GM12864 (cell line): ENCODE measurements around the gene GCAT.

ENCODE experiments used
- DNase-seq: peaks from one replicate; pipeline ENCODE4 v3.0.0-alpha.2; 2011; ENCODE audit warnings: low read depth
- H3K4me3 ChIP-seq: 2 replicates; pipeline ENCODE4 v1.5.1; 2011; ENCODE audit warnings: mild to moderate bottlenecking, low read depth, low read length, control low read depth
- TF ChIP-seq, protein P1 (sequence below): IDR thresholded peaks from 2 replicates; pipeline ENCODE4 v1.5.1; 2011; ENCODE audit warnings: low read depth, mild to moderate bottlenecking, moderate library complexity, low read length, control low read depth, inconsistent platforms; ENCODE audit errors: missing control alignments

GCAT gene

DNA sequence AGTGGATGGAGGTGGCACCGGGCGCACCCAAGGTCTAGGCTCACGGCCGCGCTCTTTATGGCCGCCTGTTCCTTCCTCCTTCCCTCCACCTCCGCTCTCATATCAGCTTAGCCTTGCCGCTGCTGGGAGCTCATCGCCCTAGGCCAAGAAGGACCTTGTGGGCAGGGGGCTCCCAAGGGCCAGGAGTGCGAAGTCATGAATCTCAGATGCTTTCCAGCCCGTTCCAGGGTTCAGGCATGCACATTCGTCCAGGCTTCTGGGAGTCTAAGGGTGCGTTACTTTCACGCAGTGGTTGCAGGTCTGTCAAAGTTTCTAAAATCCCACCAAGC, 11.3 kb downstream of the GCAT start:
- no peak overlapping the region for H3K4me3 ChIP-seq
- no peak for DNase-seq
- TF ChIP-seq, protein P1, sequence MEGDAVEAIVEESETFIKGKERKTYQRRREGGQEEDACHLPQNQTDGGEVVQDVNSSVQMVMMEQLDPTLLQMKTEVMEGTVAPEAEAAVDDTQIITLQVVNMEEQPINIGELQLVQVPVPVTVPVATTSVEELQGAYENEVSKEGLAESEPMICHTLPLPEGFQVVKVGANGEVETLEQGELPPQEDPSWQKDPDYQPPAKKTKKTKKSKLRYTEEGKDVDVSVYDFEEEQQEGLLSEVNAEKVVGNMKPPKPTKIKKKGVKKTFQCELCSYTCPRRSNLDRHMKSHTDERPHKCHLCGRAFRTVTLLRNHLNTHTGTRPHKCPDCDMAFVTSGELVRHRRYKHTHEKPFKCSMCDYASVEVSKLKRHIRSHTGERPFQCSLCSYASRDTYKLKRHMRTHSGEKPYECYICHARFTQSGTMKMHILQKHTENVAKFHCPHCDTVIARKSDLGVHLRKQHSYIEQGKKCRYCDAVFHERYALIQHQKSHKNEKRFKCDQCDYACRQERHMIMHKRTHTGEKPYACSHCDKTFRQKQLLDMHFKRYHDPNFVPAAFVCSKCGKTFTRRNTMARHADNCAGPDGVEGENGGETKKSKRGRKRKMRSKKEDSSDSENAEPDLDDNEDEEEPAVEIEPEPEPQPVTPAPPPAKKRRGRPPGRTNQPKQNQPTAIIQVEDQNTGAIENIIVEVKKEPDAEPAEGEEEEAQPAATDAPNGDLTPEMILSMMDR: no peak

- H3K4me3 ChIP-seq: no peak overlapping the region
- TF ChIP-seq, protein P1: no peak
- DNase-seq: no peak
These were observed 12.6 kb downstream of the GCAT start for GRCh38 chr22:37820350-37820749.

GRCh38 chr22:37822079-37822833, 14.5 kb downstream of the GCAT start:
- TF ChIP-seq, protein P1: no peak
- H3K4me3 ChIP-seq: no peak overlapping the region
- DNase-seq: no peak

DNA sequence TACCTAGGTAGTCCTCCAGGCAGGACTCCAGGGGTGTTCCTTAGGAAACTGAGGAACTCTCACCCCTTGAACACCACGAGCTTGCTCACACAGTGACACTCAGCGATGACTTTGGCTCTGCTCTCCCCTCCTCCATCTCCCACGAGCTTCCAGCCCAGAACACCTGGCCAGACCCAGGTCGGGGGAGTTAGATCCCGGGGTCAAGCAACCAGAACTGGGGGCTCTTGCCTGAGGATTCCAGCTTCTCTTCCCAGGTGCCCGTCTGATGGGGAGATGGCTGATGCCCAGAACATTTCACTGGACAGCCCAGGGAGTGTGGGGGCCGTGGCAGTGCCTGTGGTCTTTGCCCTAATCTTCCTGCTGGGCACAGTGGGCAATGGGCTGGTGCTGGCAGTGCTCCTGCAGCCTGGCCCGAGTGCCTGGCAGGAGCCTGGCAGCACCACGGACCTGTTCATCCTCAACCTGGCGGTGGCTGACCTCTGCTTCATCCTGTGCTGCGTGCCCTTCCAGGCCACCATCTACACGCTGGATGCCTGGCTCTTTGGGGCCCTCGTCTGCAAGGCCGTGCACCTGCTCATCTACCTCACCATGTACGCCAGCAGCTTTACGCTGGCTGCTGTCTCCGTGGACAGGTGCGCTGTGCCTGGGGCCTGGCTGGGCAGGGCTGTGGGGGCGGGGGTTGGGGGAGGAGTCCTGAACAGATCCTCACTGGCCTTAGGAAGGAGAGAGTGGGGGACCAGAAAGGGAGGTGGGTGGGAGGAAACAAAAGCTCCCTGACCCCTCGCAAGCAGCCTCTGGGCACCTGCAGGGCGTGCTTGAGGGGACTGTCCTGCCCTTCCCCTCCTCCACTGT, 15.6 kb downstream of the GCAT start, which contains the start of gene GALR3:
GALR3 (plus strand) TSS at position 249 of the 852 bp plus-strand sequence; CDS start at position 274, 25 bp downstream.
- H3K4me3 ChIP-seq: no peak within 1 kb of the TSS; the same call in 1 of the 2 replicates
- TF ChIP-seq, protein P1: no peak

GRCh38 chr22:37824674-37825641, 17.2 kb downstream of the GCAT start:
- H3K4me3 ChIP-seq: peak overlapping the region; percentile 51
- TF ChIP-seq, protein P1: peak; percentile 4
- no peak for DNase-seq

More for the DNA sequence above, 15.6 kb downstream of the GCAT start, which contains the start of gene GALR3:
- no peak for DNase-seq

- no peak overlapping the region for H3K4me3 ChIP-seq
- TF ChIP-seq, protein P1: no peak
- DNase-seq: no peak
These were observed 19.3 kb downstream of the GCAT start for GRCh38 chr22:37827056-37827455.
